Measurements from ENCODE around the gene NBAS. TPM values are rescaled to one million over a fixed set of nuclear protein-coding genes. Genes with fewer than 3 reads are reported as not detected.

Gene NBAS
- total RNA-seq, 1 donor from 2014 or later = 57.6 TPM

DNA sequence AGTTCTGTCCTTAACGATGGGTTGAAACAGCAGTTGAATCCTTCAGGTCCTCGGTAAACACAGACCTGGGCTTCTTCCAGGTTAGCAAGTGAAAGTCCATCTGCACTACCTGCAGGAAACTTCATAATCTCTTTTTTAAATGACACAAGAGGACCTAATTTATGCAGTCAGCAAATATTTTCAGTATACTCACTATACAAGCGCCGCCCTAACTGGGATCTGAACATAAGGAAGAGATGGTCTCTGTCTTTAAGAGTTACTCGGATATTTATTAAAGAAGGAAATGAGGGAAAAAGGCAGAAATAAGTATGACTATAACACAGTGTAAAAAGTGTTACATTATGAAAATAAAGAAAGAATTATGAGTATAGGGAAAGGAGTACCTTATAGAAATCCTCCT is 103.3 kb downstream of the NBAS start:
- no peak for TF ChIP-seq EZH2 (IDR thresholded peaks at IDR 0.05; ENCODE audit: insufficient read depth, low read length)
- TF ChIP-seq, protein P1, sequence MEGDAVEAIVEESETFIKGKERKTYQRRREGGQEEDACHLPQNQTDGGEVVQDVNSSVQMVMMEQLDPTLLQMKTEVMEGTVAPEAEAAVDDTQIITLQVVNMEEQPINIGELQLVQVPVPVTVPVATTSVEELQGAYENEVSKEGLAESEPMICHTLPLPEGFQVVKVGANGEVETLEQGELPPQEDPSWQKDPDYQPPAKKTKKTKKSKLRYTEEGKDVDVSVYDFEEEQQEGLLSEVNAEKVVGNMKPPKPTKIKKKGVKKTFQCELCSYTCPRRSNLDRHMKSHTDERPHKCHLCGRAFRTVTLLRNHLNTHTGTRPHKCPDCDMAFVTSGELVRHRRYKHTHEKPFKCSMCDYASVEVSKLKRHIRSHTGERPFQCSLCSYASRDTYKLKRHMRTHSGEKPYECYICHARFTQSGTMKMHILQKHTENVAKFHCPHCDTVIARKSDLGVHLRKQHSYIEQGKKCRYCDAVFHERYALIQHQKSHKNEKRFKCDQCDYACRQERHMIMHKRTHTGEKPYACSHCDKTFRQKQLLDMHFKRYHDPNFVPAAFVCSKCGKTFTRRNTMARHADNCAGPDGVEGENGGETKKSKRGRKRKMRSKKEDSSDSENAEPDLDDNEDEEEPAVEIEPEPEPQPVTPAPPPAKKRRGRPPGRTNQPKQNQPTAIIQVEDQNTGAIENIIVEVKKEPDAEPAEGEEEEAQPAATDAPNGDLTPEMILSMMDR (IDR thresholded peaks at IDR 0.05; ENCODE audit: insufficient read depth, low read depth, low read length) = no peak
- Histone ChIP-seq H3K4me3 (ENCODE audit: insufficient read depth, low read depth, low read length) (no peak overlapping the region), H3K36me3 (ENCODE audit: insufficient read depth, low read length) (peaks cover 14% of the 10 kb centered on the region), H3K9ac (ENCODE audit: low read length) (no peak overlapping the region), H4K20me1 (ENCODE audit: insufficient read depth, low read length) (no peaks in the 10 kb centered on the region), H3K27me3 (ENCODE audit: insufficient read depth, low read length) (no peaks in the 10 kb centered on the region), H3K79me2 (ENCODE audit: insufficient read depth, low read length) (no peaks in the 10 kb centered on the region), H2AFZ (ENCODE audit: low read depth, low read length) (no peak overlapping the region), H3K4me2 (ENCODE audit: low read length) (no peak overlapping the region), H3K4me1 (ENCODE audit: insufficient read depth, low read length) (no peaks in the 10 kb centered on the region), H3K9me3 (ENCODE audit: insufficient read depth, low read depth, low read length) (no peaks in the 10 kb centered on the region), H3K27ac (ENCODE audit: low read depth, low read length) (no peak overlapping the region)
- Mint-ChIP-seq H3K4me3 (ENCODE audit: unreplicated experiment) (no peak overlapping the region), H3K36me3 (ENCODE audit: low read depth, unreplicated experiment) (peaks cover 10% of the 10 kb centered on the region), H3K9me3 (ENCODE audit: unreplicated experiment) (no peaks in the 10 kb centered on the region), H3K27me3 (ENCODE audit: low read depth, unreplicated experiment) (no peaks in the 10 kb centered on the region), H3K4me1 (ENCODE audit: low read depth, unreplicated experiment) (no peaks in the 10 kb centered on the region), H3K27ac (ENCODE audit: unreplicated experiment) (no peak overlapping the region)
- DNase-seq (ENCODE audit: low read depth) (no peak), FAIRE-seq (no peak)

DNA sequence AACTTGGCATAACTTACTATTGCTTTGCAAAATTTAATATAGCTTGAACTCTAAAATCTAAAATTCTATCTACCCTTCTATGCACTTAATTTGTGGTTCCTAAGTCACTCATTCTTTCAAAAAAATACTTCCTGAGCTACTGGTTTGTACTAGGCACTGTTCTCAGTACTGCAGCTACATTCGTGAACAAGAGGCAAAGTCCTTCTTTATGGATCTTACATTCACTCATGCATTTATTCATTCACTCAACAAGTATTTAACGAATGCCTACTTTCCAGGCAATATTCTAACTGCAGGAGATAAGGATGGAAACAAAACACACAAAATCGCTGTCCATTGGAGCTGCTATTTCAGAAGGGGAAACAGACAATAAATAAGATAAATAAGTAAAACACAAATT is 104.8 kb downstream of the NBAS start:
- Histone ChIP-seq H2AFZ (ENCODE audit: low read depth, low read length) (no peak overlapping the region), H3K27ac (ENCODE audit: low read depth, low read length) (no peak overlapping the region), H4K20me1 (ENCODE audit: insufficient read depth, low read length) (no peaks in the 10 kb centered on the region), H3K36me3 (ENCODE audit: insufficient read depth, low read length) (peaks cover 14% of the 10 kb centered on the region), H3K79me2 (ENCODE audit: insufficient read depth, low read length) (no peaks in the 10 kb centered on the region), H3K9me3 (ENCODE audit: insufficient read depth, low read depth, low read length) (no peaks in the 10 kb centered on the region), H3K27me3 (ENCODE audit: insufficient read depth, low read length) (no peaks in the 10 kb centered on the region), H3K9ac (ENCODE audit: low read length) (no peak overlapping the region), H3K4me3 (ENCODE audit: insufficient read depth, low read depth, low read length) (no peak overlapping the region), H3K4me1 (ENCODE audit: insufficient read depth, low read length) (no peaks in the 10 kb centered on the region), H3K4me2 (ENCODE audit: low read length) (no peak overlapping the region)
- H3K36me3 Mint-ChIP-seq (ENCODE audit: low read depth, unreplicated experiment) = peaks cover 10% of the 10 kb centered on the region
- DNase-seq (ENCODE audit: low read depth) (no peak), FAIRE-seq (no peak)
- H3K4me1 Mint-ChIP-seq (ENCODE audit: low read depth, unreplicated experiment) = no peaks in the 10 kb centered on the region
- no peak overlapping the region for H3K27ac Mint-ChIP-seq (ENCODE audit: unreplicated experiment)
- no peak for TF ChIP-seq EZH2 (IDR thresholded peaks at IDR 0.05; ENCODE audit: insufficient read depth, low read length)
- TF ChIP-seq, protein P1 (IDR thresholded peaks at IDR 0.05; ENCODE audit: insufficient read depth, low read depth, low read length) = no peak
- no peaks in the 10 kb centered on the region for H3K9me3 Mint-ChIP-seq (ENCODE audit: unreplicated experiment)
- no peaks in the 10 kb centered on the region for H3K27me3 Mint-ChIP-seq (ENCODE audit: low read depth, unreplicated experiment)
- no peak overlapping the region for H3K4me3 Mint-ChIP-seq (ENCODE audit: unreplicated experiment)

DNA sequence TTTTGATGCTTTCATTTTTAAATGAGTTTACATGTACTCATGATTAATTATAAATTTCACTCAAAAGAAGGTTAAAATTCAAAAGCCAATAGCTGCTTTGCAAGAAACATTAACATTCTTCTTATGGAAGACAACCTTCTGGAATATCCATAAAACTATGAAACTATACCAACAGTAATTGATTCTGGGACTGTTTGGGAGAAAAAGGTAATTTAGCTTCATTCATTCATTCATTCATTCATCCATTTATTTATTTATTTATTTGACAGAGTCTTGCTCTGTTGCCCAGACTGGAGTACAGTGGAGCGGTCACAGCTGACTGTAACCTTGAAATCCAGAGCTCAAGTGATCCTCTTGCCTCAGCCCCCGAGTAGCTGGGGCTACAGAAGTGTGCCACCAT is 110.3 kb downstream of the NBAS start:
- H3K4me2 ChIP-seq (ENCODE audit: low read length) = no peak overlapping the region
- no peaks in the 10 kb centered on the region for H3K27me3 Mint-ChIP-seq (ENCODE audit: low read depth, unreplicated experiment)
- no peak for FAIRE-seq
- no peak for TF ChIP-seq EZH2 (IDR thresholded peaks at IDR 0.05; ENCODE audit: insufficient read depth, low read length)
- TF ChIP-seq, protein P1 (IDR thresholded peaks at IDR 0.05; ENCODE audit: insufficient read depth, low read depth, low read length) = no peak
- H3K4me1 Mint-ChIP-seq (ENCODE audit: low read depth, unreplicated experiment) = peaks cover 7% of the 10 kb centered on the region
- H3K36me3 Mint-ChIP-seq (ENCODE audit: low read depth, unreplicated experiment) = no peaks in the 10 kb centered on the region
- H3K27me3 ChIP-seq (ENCODE audit: insufficient read depth, low read length) = no peaks in the 10 kb centered on the region
- no peak overlapping the region for H3K27ac Mint-ChIP-seq (ENCODE audit: unreplicated experiment)
- H3K4me3 ChIP-seq (ENCODE audit: insufficient read depth, low read depth, low read length) = no peak overlapping the region
- H3K9ac ChIP-seq (ENCODE audit: low read length) = no peak overlapping the region
- H3K9me3 Mint-ChIP-seq (ENCODE audit: unreplicated experiment) = peaks cover 2% of the 10 kb centered on the region
- no peaks in the 10 kb centered on the region for H4K20me1 ChIP-seq (ENCODE audit: insufficient read depth, low read length)
- H3K4me3 Mint-ChIP-seq (ENCODE audit: unreplicated experiment) = no peak overlapping the region
- DNase-seq (ENCODE audit: low read depth) = no peak
- no peaks in the 10 kb centered on the region for H3K9me3 ChIP-seq (ENCODE audit: insufficient read depth, low read depth, low read length)
- no peak overlapping the region for H2AFZ ChIP-seq (ENCODE audit: low read depth, low read length)
- H3K4me1 ChIP-seq (ENCODE audit: insufficient read depth, low read length) = no peaks in the 10 kb centered on the region
- peaks cover 4% of the 10 kb centered on the region for H3K79me2 ChIP-seq (ENCODE audit: insufficient read depth, low read length)
- peaks cover 4% of the 10 kb centered on the region for H3K36me3 ChIP-seq (ENCODE audit: insufficient read depth, low read length)
- H3K27ac ChIP-seq (ENCODE audit: low read depth, low read length) = no peak overlapping the region

Data from astrocyte (in vitro differentiated cells and primary cell).